Right lobe of liver (tissue), 6 donors: ENCODE data around the gene P4HA3. TPM values are rescaled to one million over a fixed set of nuclear protein-coding genes. Genes with fewer than 3 reads are reported as not detected.

Source experiments
- ATAC-seq, 4 donors: fragments of 200-7000 bp; cut with Tn5 transposase; one replicate each; pipeline ENCODE4 v1.9.1; 2020; ENCODE audit warnings: mild to moderate bottlenecking in 4 of 4, moderate library complexity in 4 of 4
- DNase-seq, 3 donors: peaks; one replicate each; pipeline ENCODE4 v3.0.0-alpha.2; 2020
- H3K27ac ChIP-seq, 3 donors: fragments of 200-600 bp; one replicate each; pipeline ENCODE4 v1.8.0; 2022
- H3K27me3 ChIP-seq, 2 donors: fragments of 200-600 bp; one replicate each; pipeline ENCODE4 v1.8.0; 2022
- H3K36me3 ChIP-seq, 4 donors: fragments of 200-600 bp; sonication (generic) in 1 of 4; one replicate each; pipeline versions ENCODE4 v1.5.1 to v1.8.0; 2017 to 2022; ENCODE audit warnings: control low read depth in 1 of 4
- H3K4me1 ChIP-seq, 4 donors: fragments of 200-600 bp; sonication (generic) in 1 of 4; one replicate each; pipeline versions ENCODE4 v1.5.1 to v1.8.0; 2017 to 2022; ENCODE audit warnings: control low read depth in 1 of 4
- H3K4me3 ChIP-seq, 3 donors: fragments of 200-600 bp; one replicate each; pipeline ENCODE4 v1.8.0; 2022
- H3K9me3 ChIP-seq, 4 donors: fragments of 200-600 bp; sonication (generic) in 1 of 4; one replicate each; pipeline versions ENCODE4 v1.5.1 to v1.8.0; 2017 to 2022; ENCODE audit warnings: control low read depth in 1 of 4
- CTCF ChIP-seq, 4 donors: fragments of 200-600 bp in 3 of 4; fragments of 450-650 bp in 1 of 4; IDR thresholded peaks; one replicate each; pipeline versions ENCODE4 v1.5.1 to v1.8.0; 2016 to 2022; ENCODE audit warnings: antibody characterized with exemption in 4 of 4, mild to moderate bottlenecking in 2 of 4
- POLR2A ChIP-seq: fragments of 450-650 bp; IDR thresholded peaks from one replicate; pipeline ENCODE4 v1.6.1; 2017; ENCODE audit warnings: antibody characterized with exemption, mild to moderate bottlenecking
- WGBS: methylation state at CpG from one replicate; pipeline ENCODE4 v1.1.6; 2018; ENCODE audit warnings: low coverage, low lambda C conversion rate; ENCODE audit not compliant: insufficient coverage; ENCODE audit errors: missing lambda C conversion rate; 5-methylcytosine and 5-hydroxymethylcytosine counted together
- intact Hi-C, 2 donors: fragments of 100-400 bp; cut with DNase I; formaldehyde crosslinking; loops; one replicate each; pipeline versions ENCODE4 v1.11.2 to v1.14.1; 2022
- total RNA-seq, 6 experiments: library from RNA; depleted of rRNA in 2 of 6; stranded (reverse); fragments of >200 nt in 2 of 6; fragmentation: NEBNext Ultra II Directional in 3 of 6; extraction: Animal tissue kit (Norgen Biotek cat#: 25700) in 3 of 6; gene quantifications; one replicate each; pipeline versions ENCODE4 v1.1.0 to v1.2.4, GENCODE V29; 2016 to 2023
- donor health status: DM: no; HTN: yes; CAD: no.
- donor health status: DM: no; HTN: no; CAD: no.
- donor health status: DM: no; HTN: no; CAD: no.
- donor health status: DM: no; HTN: yes; CAD: no.
- donor health status: DM: no; HTN: yes; CAD: no.

The P4HA3 gene
- total RNA-seq, 6 experiments from 2014 or later: 0.12 to 2.1 (median 0.78) TPM; not detected in 1

- Histone ChIP-seq H3K4me1 (no peaks in the 10 kb centered on the region), H3K36me3 (no peaks in the 10 kb centered on the region), H3K4me3 (no peak overlapping the region), H3K27me3 (no peaks in the 10 kb centered on the region), H3K27ac (no peak overlapping the region), H3K9me3 (no peaks in the 10 kb centered on the region)
- 60% methylated on average over 5 of the region's 5 CpGs for WGBS
- peak in 1 of 4 donors; percentile 14 for ATAC-seq
- no peak for TF ChIP-seq POLR2A
- no peak for TF ChIP-seq CTCF (IDR thresholded peaks at IDR 0.05)
- intact Hi-C loops: no loop called here
- DNase-seq: no peak
Measured at GRCh38 chr11:74326665-74327064, 15.2 kb upstream of the P4HA3 start.

GRCh38 chr11:74325649-74326645, 14.5 kb upstream of the P4HA3 start:
- 76% methylated on average over 4 of the region's 7 CpGs for WGBS
- Histone ChIP-seq H3K9me3 (no peaks in the 10 kb centered on the region), H3K36me3 (no peaks in the 10 kb centered on the region), H3K27me3 (no peaks in the 10 kb centered on the region), H3K4me3 (no peak overlapping the region), H3K27ac (no peak overlapping the region), H3K4me1 (no peaks in the 10 kb centered on the region)
- TF ChIP-seq CTCF (IDR thresholded peaks at IDR 0.05) (no peak), POLR2A (no peak)
- intact Hi-C loops: no loop called here
- ATAC-seq: peak; percentile 41 to 64 (median 50)
- peak in 1 of 3 donors; percentile 53 for DNase-seq

- Histone ChIP-seq H3K4me3 (no peak overlapping the region), H3K27me3 (no peaks in the 10 kb centered on the region), H3K36me3 (no peaks in the 10 kb centered on the region), H3K9me3 (no peaks in the 10 kb centered on the region), H3K4me1 (no peaks in the 10 kb centered on the region), H3K27ac (no peak overlapping the region)
- DNase-seq (no peak), ATAC-seq (peak in 1 of 4 donors; percentile 54)
- intact Hi-C loops: no loop called here
- WGBS: 23% methylated on average over 2 of the region's 2 CpGs
- TF ChIP-seq CTCF (IDR thresholded peaks at IDR 0.05) (no peak), POLR2A (no peak)
Measured at GRCh38 chr11:74322667-74323066, 11.2 kb upstream of the P4HA3 start.

- Histone ChIP-seq H3K9me3 (peaks cover 0 to 2% (median 0%) of the 10 kb centered on the region in 4 donors), H3K36me3 (no peaks in the 10 kb centered on the region), H3K4me3 (no peak overlapping the region), H3K27ac (no peak overlapping the region), H3K27me3 (no peaks in the 10 kb centered on the region), H3K4me1 (no peaks in the 10 kb centered on the region)
- DNase-seq: no peak
- TF ChIP-seq POLR2A: no peak
- peak; percentile 34 to 65 (median 46) for TF ChIP-seq CTCF (IDR thresholded peaks at IDR 0.05)
- WGBS: 25% methylated on average over 10 of the region's 10 CpGs
- peak; percentile 33 to 66 (median 59) for ATAC-seq
- intact Hi-C loops: no loop called here
Measured at GRCh38 chr11:74321487-74322188, 10.2 kb upstream of the P4HA3 start.
